ENCODE results near the gene HOXA10. TPM values are rescaled to one million over a fixed set of nuclear protein-coding genes. Genes with fewer than 3 reads are reported as not detected.
A peak's percentile ranks its signal among the peaks of the same experiment; 100 is the strongest.

HOXA10 gene
- polyA plus RNA-seq, 3 donors: 0.09 to 3.2 (median 0.33) TPM

DNA sequence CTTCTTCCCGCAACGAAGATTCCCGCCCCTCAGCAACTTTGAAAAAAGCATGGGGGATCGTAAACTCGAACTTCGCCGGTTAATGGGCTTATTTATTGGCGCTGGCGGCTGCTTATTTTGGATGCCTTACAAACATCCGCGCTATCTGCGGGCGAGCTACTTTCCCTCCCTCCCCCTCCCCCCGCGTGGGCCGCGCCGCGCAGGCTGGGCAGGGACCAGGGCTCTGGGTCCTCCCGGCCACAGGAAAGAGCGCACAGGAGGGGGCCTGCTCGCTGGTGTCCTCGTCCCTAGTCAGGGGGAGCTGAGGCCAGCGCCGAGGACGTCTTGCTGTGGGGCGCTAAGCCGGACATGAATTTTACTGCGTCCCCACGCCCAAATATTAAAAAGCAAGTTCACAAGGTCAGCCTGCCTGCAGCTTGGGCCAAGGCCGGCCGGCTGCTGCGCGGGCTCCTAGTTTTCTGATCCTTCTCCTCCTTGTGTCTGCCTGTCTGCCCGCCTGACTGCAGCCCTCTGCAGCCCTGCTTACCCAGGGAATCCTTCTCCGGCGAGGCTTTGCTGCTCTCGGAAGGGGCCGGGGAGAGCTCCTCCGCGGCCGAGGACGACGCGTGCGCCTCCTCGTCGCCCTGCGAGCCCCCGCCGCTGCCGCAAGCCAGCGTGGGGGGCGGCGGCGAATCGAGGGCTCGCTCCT is 1.2 kb downstream of the HOXA10 start:
- Histone ChIP-seq H3K27ac (ENCODE audit: low read depth in 1 of 2, low read length in 2 of 2) (no peak overlapping the region), H3K79me2 (ENCODE audit: insufficient read depth, low read length) (no peaks in the 10 kb centered on the region), H3K9me3 (replicated peaks in 1 of 2; ENCODE audit: control insufficient read depth in 1 of 2, insufficient read depth in 1 of 2, low read length in 2 of 2) (peaks cover 11 to 34% of the 10 kb centered on the region in 2 donors), H3K27me3 (ENCODE audit: control insufficient read depth in 2 of 2, insufficient read depth in 2 of 2, low read length in 2 of 2) (peaks cover 65 to 98% of the 10 kb centered on the region in 2 donors), H2AFZ (ENCODE audit: insufficient read depth, low read depth, low read length, poor library complexity, severe bottlenecking) (peak overlapping the region; percentile 88), H3K9ac (ENCODE audit: insufficient read depth, low read length, poor library complexity, severe bottlenecking) (peak overlapping the region; percentile 45), H3K4me2 (replicated peaks; ENCODE audit: extremely low read depth, low read length, poor library complexity, severe bottlenecking) (peak overlapping the region; percentile 92), H3K4me1 (ENCODE audit: control insufficient read depth in 1 of 2, insufficient read depth in 2 of 2, low read length in 2 of 2) (peaks cover 44 to 62% of the 10 kb centered on the region in 2 donors), H4K20me1 (ENCODE audit: insufficient read depth, low read length) (peaks cover 9% of the 10 kb centered on the region), H3K36me3 (replicated peaks in 1 of 2; ENCODE audit: control insufficient read depth in 1 of 2, insufficient read depth in 2 of 2, low read length in 2 of 2) (no peaks in the 10 kb centered on the region), H3K4me3 (replicated peaks in 1 of 3; ENCODE audit: low read depth in 2 of 3, low read length in 3 of 3) (peak overlapping the region; percentile 23 to 76 (median 39))
- intact Hi-C loops (cut with micrococcal nuclease): loop anchor here in 1 of 2 donors (1.0 to 5.0 kb wide), 2 partner anchors 11 to 1311 kb away; no protein-coding TSS in a partner anchor
- no peak for DNase-seq
- peak overlapping the region; percentile 74 to 89 for H3K4me3 Mint-ChIP-seq
- TF ChIP-seq, protein P1, sequence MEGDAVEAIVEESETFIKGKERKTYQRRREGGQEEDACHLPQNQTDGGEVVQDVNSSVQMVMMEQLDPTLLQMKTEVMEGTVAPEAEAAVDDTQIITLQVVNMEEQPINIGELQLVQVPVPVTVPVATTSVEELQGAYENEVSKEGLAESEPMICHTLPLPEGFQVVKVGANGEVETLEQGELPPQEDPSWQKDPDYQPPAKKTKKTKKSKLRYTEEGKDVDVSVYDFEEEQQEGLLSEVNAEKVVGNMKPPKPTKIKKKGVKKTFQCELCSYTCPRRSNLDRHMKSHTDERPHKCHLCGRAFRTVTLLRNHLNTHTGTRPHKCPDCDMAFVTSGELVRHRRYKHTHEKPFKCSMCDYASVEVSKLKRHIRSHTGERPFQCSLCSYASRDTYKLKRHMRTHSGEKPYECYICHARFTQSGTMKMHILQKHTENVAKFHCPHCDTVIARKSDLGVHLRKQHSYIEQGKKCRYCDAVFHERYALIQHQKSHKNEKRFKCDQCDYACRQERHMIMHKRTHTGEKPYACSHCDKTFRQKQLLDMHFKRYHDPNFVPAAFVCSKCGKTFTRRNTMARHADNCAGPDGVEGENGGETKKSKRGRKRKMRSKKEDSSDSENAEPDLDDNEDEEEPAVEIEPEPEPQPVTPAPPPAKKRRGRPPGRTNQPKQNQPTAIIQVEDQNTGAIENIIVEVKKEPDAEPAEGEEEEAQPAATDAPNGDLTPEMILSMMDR (IDR thresholded peaks at IDR 0.05): no peak
- H3K27me3 Mint-ChIP-seq (ENCODE audit: low read depth in 3 of 3): peaks cover 85 to 98% (median 91%) of the 10 kb centered on the region in 3 donors
- under 1% methylated on average over 56 of the region's 58 CpGs for WGBS (ENCODE audit: insufficient coverage)
- peaks cover 2 to 40% (median 20%) of the 10 kb centered on the region in 7 donors for H3K9me3 Mint-ChIP-seq
- peaks cover 41% of the 10 kb centered on the region for H3K4me1 Mint-ChIP-seq
- H3K27ac Mint-ChIP-seq: no peak overlapping the region
- peaks cover 15 to 25% of the 10 kb centered on the region in 2 donors for H3K36me3 Mint-ChIP-seq

DNA sequence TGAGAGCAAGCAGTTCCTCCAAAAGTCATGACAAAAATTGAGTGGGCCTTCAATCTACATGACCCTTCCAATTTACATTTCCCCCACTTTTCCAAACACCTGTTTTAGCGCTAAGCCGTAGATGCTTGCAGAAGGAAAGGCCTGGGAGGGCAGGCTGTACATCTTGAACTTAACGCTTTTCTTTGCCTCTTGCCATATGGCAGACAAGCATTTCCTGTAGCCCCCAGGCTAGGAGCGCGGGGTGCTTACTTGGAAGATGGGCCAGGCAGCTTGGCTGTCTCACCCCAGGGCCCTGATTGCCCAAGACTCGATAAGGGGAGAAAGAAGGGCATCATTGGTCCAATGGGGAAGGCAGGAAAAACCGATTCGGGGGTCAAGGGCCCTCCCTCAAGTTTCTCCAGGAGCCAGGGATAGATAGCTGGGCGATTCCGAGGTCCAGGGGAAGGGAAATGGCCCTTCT is 1.8 kb downstream of the HOXA10 start:
- H4K20me1 ChIP-seq (ENCODE audit: insufficient read depth, low read length): peaks cover 9% of the 10 kb centered on the region
- H3K4me1 ChIP-seq (ENCODE audit: control insufficient read depth in 1 of 2, insufficient read depth in 2 of 2, low read length in 2 of 2): peaks cover 44 to 64% of the 10 kb centered on the region in 2 donors
- peaks cover 71 to 98% of the 10 kb centered on the region in 2 donors for H3K27me3 ChIP-seq (ENCODE audit: control insufficient read depth in 2 of 2, insufficient read depth in 2 of 2, low read length in 2 of 2)
- H2AFZ ChIP-seq (ENCODE audit: insufficient read depth, low read depth, low read length, poor library complexity, severe bottlenecking): no peak overlapping the region
- Mint-ChIP-seq H3K9me3 (peaks cover 2 to 44% (median 26%) of the 10 kb centered on the region in 7 donors), H3K4me1 (peaks cover 44% of the 10 kb centered on the region), H3K36me3 (peaks cover 19 to 29% of the 10 kb centered on the region in 2 donors), H3K27ac (no peak overlapping the region), H3K27me3 (ENCODE audit: low read depth in 3 of 3) (peaks cover 87 to 98% (median 92%) of the 10 kb centered on the region in 3 donors), H3K4me3 (peak overlapping the region; percentile 24 to 89)
- H3K36me3 ChIP-seq (replicated peaks in 1 of 2; ENCODE audit: control insufficient read depth in 1 of 2, insufficient read depth in 2 of 2, low read length in 2 of 2): no peaks in the 10 kb centered on the region
- H3K9ac ChIP-seq (ENCODE audit: insufficient read depth, low read length, poor library complexity, severe bottlenecking): no peak overlapping the region
- WGBS (ENCODE audit: insufficient coverage): 0% methylated on average over 10 of the region's 10 CpGs
- H3K79me2 ChIP-seq (ENCODE audit: insufficient read depth, low read length): no peaks in the 10 kb centered on the region
- peak overlapping the region in 1 of 3 experiments; percentile 76 for H3K4me3 ChIP-seq (replicated peaks in 1 of 3; ENCODE audit: low read depth in 2 of 3, low read length in 3 of 3)
- peaks cover 11 to 37% of the 10 kb centered on the region in 2 donors for H3K9me3 ChIP-seq (replicated peaks in 1 of 2; ENCODE audit: control insufficient read depth in 1 of 2, insufficient read depth in 1 of 2, low read length in 2 of 2)
- no peak for DNase-seq
- TF ChIP-seq, protein P1 (IDR thresholded peaks at IDR 0.05): no peak
- H3K4me2 ChIP-seq (replicated peaks; ENCODE audit: extremely low read depth, low read length, poor library complexity, severe bottlenecking): peak overlapping the region; percentile 92
- H3K27ac ChIP-seq (ENCODE audit: low read depth in 1 of 2, low read length in 2 of 2): no peak overlapping the region
- intact Hi-C loops (cut with micrococcal nuclease): loop anchor here in 1 of 2 donors (5.0 kb wide), 1 partner anchor 1310 kb away; no protein-coding TSS in a partner anchor

Data from CD14-positive monocyte (primary cell).